NCI-H345 (cell line): Measurements from ENCODE around the gene TBC1D22B.
"Not testable (repeated sequence)": the region's sequence is repeated elsewhere in the genome, so short reads cannot be mapped to it uniquely, and the experiment has no call there.

Experiments used
- DNase-seq: peaks from one replicate; lab custom pipeline; 2025; lab: John Stamatoyannopoulos, UW

Gene TBC1D22B

GRCh38 chr6:37303091-37303660, 45.6 kb downstream of the TBC1D22B start:
- DNase-seq, result no peak

- no peak for DNase-seq
Observed at GRCh38 chr6:37303891-37304503, 46.4 kb downstream of the TBC1D22B start.

- no peak for DNase-seq
Observed at GRCh38 chr6:37304766-37305165, 47.2 kb downstream of the TBC1D22B start.

GRCh38 chr6:37305841-37306425, 48.4 kb downstream of the TBC1D22B start:
- no peak for DNase-seq

- no peak for DNase-seq
Observed at GRCh38 chr6:37306624-37307222, 49.2 kb downstream of the TBC1D22B start.

- not testable (repeated sequence) for DNase-seq
Observed at GRCh38 chr6:37307484-37307883, 49.9 kb downstream of the TBC1D22B start.

GRCh38 chr6:37308069-37308815, 50.7 kb downstream of the TBC1D22B start:
- DNase-seq, result peak; percentile 78

- no peak for DNase-seq
Observed at GRCh38 chr6:37309046-37309445, 51.5 kb downstream of the TBC1D22B start.

- DNase-seq, result no peak
Observed at GRCh38 chr6:37309692-37310091, 52.1 kb downstream of the TBC1D22B start.

- no peak for DNase-seq
Observed at GRCh38 chr6:37310966-37311365, 53.4 kb downstream of the TBC1D22B start.

GRCh38 chr6:37311741-37312473, 54.3 kb downstream of the TBC1D22B start:
- DNase-seq, result no peak

GRCh38 chr6:37313723-37314486, 56.3 kb downstream of the TBC1D22B start:
- no peak for DNase-seq

- DNase-seq, result no peak
Observed at GRCh38 chr6:37314487-37315156, 57.0 kb downstream of the TBC1D22B start.

GRCh38 chr6:37315157-37315515, 57.6 kb downstream of the TBC1D22B start:
- DNase-seq, result no peak

GRCh38 chr6:37316071-37316470, 58.5 kb downstream of the TBC1D22B start:
- DNase-seq, result no peak

- no peak for DNase-seq
Observed at GRCh38 chr6:37317312-37318038, 59.9 kb downstream of the TBC1D22B start.

GRCh38 chr6:37319156-37319555, 61.6 kb downstream of the TBC1D22B start:
- DNase-seq, result no peak

- no peak for DNase-seq
Observed at GRCh38 chr6:37319856-37320480, 62.4 kb downstream of the TBC1D22B start.

GRCh38 chr6:37320646-37321045, 63.1 kb downstream of the TBC1D22B start:
- no peak for DNase-seq
